ENCODE measurements around the gene SRC.

Gene SRC

GRCh38 chr20:37425103-37425625 lies 79.2 kb downstream of the SRC start:
- Histone ChIP-seq H3K27me3 (ENCODE audit: insufficient read depth, low read length) (no peaks in the 10 kb centered on the region), H3K27ac (ENCODE audit: low read depth, low read length, poor library complexity, severe bottlenecking) (no peak overlapping the region), H3K4me2 (ENCODE audit: low read length) (no peak overlapping the region), H3K9me3 (ENCODE audit: low read length) (no peaks in the 10 kb centered on the region), H3K4me3 (ENCODE audit: low read depth, low read length, poor library complexity, severe bottlenecking) (no peak overlapping the region), H3K4me1 (ENCODE audit: insufficient read depth, low read length, severe bottlenecking) (no peaks in the 10 kb centered on the region), H4K20me1 (ENCODE audit: insufficient read depth, low read length) (no peaks in the 10 kb centered on the region), H3K79me2 (ENCODE audit: insufficient read depth, low read length) (no peaks in the 10 kb centered on the region), H3F3A (ENCODE audit: insufficient read depth, low read length) (no peaks in the 10 kb centered on the region), H3K9me2 (ENCODE audit: low read depth, low read length) (no peaks in the 10 kb centered on the region), H3K36me3 (ENCODE audit: insufficient read depth, low read length) (no peaks in the 10 kb centered on the region), H3K9ac (ENCODE audit: low read length) (no peak overlapping the region), H2AFZ (ENCODE audit: low read length) (no peak overlapping the region)
- no peak for TF ChIP-seq CTCF (IDR thresholded peaks at IDR 0.05; ENCODE audit: low read length)
- no peak for TF ChIP-seq EZH2 (IDR thresholded peaks at IDR 0.05; ENCODE audit: borderline replicate concordance, low read length)

- H3F3A ChIP-seq (ENCODE audit: insufficient read depth, low read length): no peaks in the 10 kb centered on the region
- no peak overlapping the region for H3K4me2 ChIP-seq (ENCODE audit: low read length)
- H3K4me1 ChIP-seq (ENCODE audit: insufficient read depth, low read length, severe bottlenecking): no peaks in the 10 kb centered on the region
- H4K20me1 ChIP-seq (ENCODE audit: insufficient read depth, low read length): no peaks in the 10 kb centered on the region
- H3K9me3 ChIP-seq (ENCODE audit: low read length): no peaks in the 10 kb centered on the region
- H3K9me2 ChIP-seq (ENCODE audit: low read depth, low read length): no peaks in the 10 kb centered on the region
- no peaks in the 10 kb centered on the region for H3K27me3 ChIP-seq (ENCODE audit: insufficient read depth, low read length)
- H3K36me3 ChIP-seq (ENCODE audit: insufficient read depth, low read length): no peaks in the 10 kb centered on the region
- no peak overlapping the region for H3K9ac ChIP-seq (ENCODE audit: low read length)
- TF ChIP-seq EZH2 (IDR thresholded peaks at IDR 0.05; ENCODE audit: borderline replicate concordance, low read length) (no peak), CTCF (IDR thresholded peaks at IDR 0.05; ENCODE audit: low read length) (no peak)
- H3K27ac ChIP-seq (ENCODE audit: low read depth, low read length, poor library complexity, severe bottlenecking): no peak overlapping the region
- H3K79me2 ChIP-seq (ENCODE audit: insufficient read depth, low read length): no peaks in the 10 kb centered on the region
- H3K4me3 ChIP-seq (ENCODE audit: low read depth, low read length, poor library complexity, severe bottlenecking): no peak overlapping the region
- no peak overlapping the region for H2AFZ ChIP-seq (ENCODE audit: low read length)
Observed at GRCh38 chr20:37426106-37426505, 80.2 kb downstream of the SRC start.

GRCh38 chr20:37426978-37427377 lies 81.0 kb downstream of the SRC start:
- Histone ChIP-seq H3K4me1 (ENCODE audit: insufficient read depth, low read length, severe bottlenecking) (no peaks in the 10 kb centered on the region), H3K9me3 (ENCODE audit: low read length) (no peaks in the 10 kb centered on the region), H3K4me3 (ENCODE audit: low read depth, low read length, poor library complexity, severe bottlenecking) (no peak overlapping the region), H3F3A (ENCODE audit: insufficient read depth, low read length) (no peaks in the 10 kb centered on the region), H3K9ac (ENCODE audit: low read length) (no peak overlapping the region), H3K79me2 (ENCODE audit: insufficient read depth, low read length) (no peaks in the 10 kb centered on the region), H3K36me3 (ENCODE audit: insufficient read depth, low read length) (no peaks in the 10 kb centered on the region), H2AFZ (ENCODE audit: low read length) (no peak overlapping the region), H3K4me2 (ENCODE audit: low read length) (no peak overlapping the region), H4K20me1 (ENCODE audit: insufficient read depth, low read length) (no peaks in the 10 kb centered on the region), H3K27me3 (ENCODE audit: insufficient read depth, low read length) (no peaks in the 10 kb centered on the region), H3K27ac (ENCODE audit: low read depth, low read length, poor library complexity, severe bottlenecking) (no peak overlapping the region), H3K9me2 (ENCODE audit: low read depth, low read length) (no peaks in the 10 kb centered on the region)
- TF ChIP-seq EZH2 (IDR thresholded peaks at IDR 0.05; ENCODE audit: borderline replicate concordance, low read length) (no peak), CTCF (IDR thresholded peaks at IDR 0.05; ENCODE audit: low read length) (no peak)

All from OCI-LY1 (cell line).